IMR-90 (cell line): ENCODE data around the gene SYT8. TPM values are rescaled to one million over a fixed set of nuclear protein-coding genes. Genes with fewer than 3 reads are reported as not detected.

Experiments used
- ATAC-seq: fragments of 200-7000 bp; cut with Tn5 transposase; 2 replicates; pipeline ENCODE4 v1.9.1; 2020; ENCODE audit warnings: low read depth, mild to moderate bottlenecking, moderate library complexity
- BruUV-seq: library from RNA; stranded (reverse); fragments of 400-500 nt; replicated peaks from 2 replicates; lab custom pipeline; 2021; lab: Mats Ljungman, UMichigan
- CTCF ChIA-PET: fragments of 300-600 bp; formaldehyde crosslinking; extraction: SDS; loops from one replicate; lab custom pipeline; 2021; ENCODE audit warnings: antibody characterized with exemption; lab: Yijun Ruan, JAX
- POLR2A ChIA-PET: fragments of 300-600 bp; sonication (Branson Sonifier 250); formaldehyde crosslinking; loops from one replicate; lab custom pipeline; 2022; ENCODE audit warnings: antibody characterized with exemption; ENCODE audit not compliant: unreplicated experiment; lab: Charles Lee
- DNase-seq: peaks from one replicate; pipeline ENCODE4 v3.0.0; 2013
- H2AFZ ChIP-seq: replicated peaks from 2 replicates; pipeline ENCODE3; 2013; ENCODE audit warnings: low read length, mild to moderate bottlenecking; ENCODE audit not compliant: poor library complexity
- H2AK5ac ChIP-seq: 2 replicates; pipeline ENCODE4 v1.6.1; 2013; ENCODE audit warnings: low read depth, low read length, inconsistent platforms
- H2AK9ac ChIP-seq: replicated peaks from 2 replicates; pipeline ENCODE3; 2013; ENCODE audit warnings: mild to moderate bottlenecking, low read depth, low read length, moderate library complexity; ENCODE audit not compliant: poor library complexity
- H2BK120ac ChIP-seq: 2 replicates; pipeline ENCODE4 v1.6.1; 2013; ENCODE audit warnings: low read depth, low read length, inconsistent platforms
- H2BK15ac ChIP-seq: 3 replicates; pipeline ENCODE4 v1.6.1; 2013; ENCODE audit warnings: low read depth, low read length, inconsistent platforms
- H2BK20ac ChIP-seq: 2 replicates; pipeline ENCODE4 v1.6.1; 2013; ENCODE audit warnings: low read depth, mild to moderate bottlenecking, inconsistent platforms, low read length, moderate library complexity
- H2BK5ac ChIP-seq: 2 replicates; pipeline ENCODE4 v1.6.1; 2013; ENCODE audit warnings: mild to moderate bottlenecking, low read depth, low read length, inconsistent platforms; ENCODE audit not compliant: poor library complexity, severe bottlenecking
- H3K14ac ChIP-seq: replicated peaks from 2 replicates; pipeline ENCODE4 v1.6.1; 2013; ENCODE audit warnings: low read depth, low read length, inconsistent platforms
- H3K18ac ChIP-seq: 2 replicates; pipeline ENCODE4 v1.6.1; 2013; ENCODE audit warnings: low read depth, low read length, control low read depth
- H3K23ac ChIP-seq: 2 replicates; pipeline ENCODE4 v1.6.1; 2013; ENCODE audit warnings: low read depth, low read length, inconsistent platforms
- H3K27ac ChIP-seq: 2 replicates; pipeline ENCODE4 v1.5.1; 2013; ENCODE audit warnings: mild to moderate bottlenecking, control low read depth, low read length; ENCODE audit not compliant: insufficient read depth
- H3K27me3 ChIP-seq: 2 replicates; pipeline ENCODE4 v1.6.1; 2013; ENCODE audit warnings: low read length; ENCODE audit not compliant: control insufficient read depth, insufficient read depth
- H3K36me3 ChIP-seq: 2 replicates; pipeline ENCODE4 v1.6.1; 2013; ENCODE audit warnings: low read length, mixed read lengths; ENCODE audit not compliant: control insufficient read depth, insufficient read depth
- H3K4ac ChIP-seq: 2 replicates; pipeline ENCODE4 v1.6.1; 2013; ENCODE audit warnings: low read depth, low read length, inconsistent platforms
- H3K4me1 ChIP-seq: 2 replicates; pipeline ENCODE4 v1.6.1; 2013; ENCODE audit warnings: low read length, mixed read lengths; ENCODE audit not compliant: control insufficient read depth, insufficient read depth
- H3K4me2 ChIP-seq: 2 replicates; pipeline ENCODE4 v1.6.1; 2013; ENCODE audit warnings: low read depth, mild to moderate bottlenecking, control low read depth, low read length, moderate library complexity
- H3K4me3 ChIP-seq: 2 replicates; pipeline ENCODE4 v1.5.1; 2013; ENCODE audit warnings: low read depth, mild to moderate bottlenecking, control low read depth, low read length, moderate library complexity; ENCODE audit not compliant: insufficient read depth
- H3K56ac ChIP-seq: 2 replicates; pipeline ENCODE4 v1.6.1; 2013; ENCODE audit warnings: low read length, inconsistent platforms; ENCODE audit not compliant: insufficient read depth; ENCODE audit errors: extremely low read depth
- H3K79me1 ChIP-seq, 2 experiments: 2 replicates each; pipeline ENCODE4 v1.6.1; 2013; ENCODE audit warnings: low read length in 2 of 2, inconsistent platforms in 1 of 2, low read depth in 1 of 2
- H3K9ac ChIP-seq: 2 replicates; pipeline ENCODE4 v1.6.1; 2013; ENCODE audit warnings: low read depth, low read length, control low read depth
- H3K9me1 ChIP-seq: 2 replicates; pipeline ENCODE4 v1.6.1; 2013; ENCODE audit warnings: low read length, inconsistent platforms; ENCODE audit not compliant: insufficient read depth
- H3K9me3 ChIP-seq: 2 replicates; pipeline ENCODE4 v1.6.1; 2013; ENCODE audit warnings: low read length; ENCODE audit not compliant: control insufficient read depth, insufficient read depth
- H4K20me1 ChIP-seq: 2 replicates; pipeline ENCODE4 v1.6.1; 2013; ENCODE audit warnings: low read length, inconsistent platforms; ENCODE audit not compliant: insufficient read depth
- H4K5ac ChIP-seq: 2 replicates; pipeline ENCODE4 v1.6.1; 2013; ENCODE audit warnings: mild to moderate bottlenecking, low read depth, low read length, control low read depth
- H4K8ac ChIP-seq, 2 experiments: 2 replicates each; pipeline ENCODE4 v1.6.1; 2013; ENCODE audit warnings: low read depth in 2 of 2, low read length in 2 of 2, control low read depth in 1 of 2, inconsistent platforms in 1 of 2
- H4K91ac ChIP-seq: 2 replicates; pipeline ENCODE4 v1.6.1; 2013; ENCODE audit warnings: low read depth, low read length, inconsistent platforms; ENCODE audit not compliant: insufficient read depth
- BHLHE40 ChIP-seq: fragments of 150-350 bp; IDR thresholded peaks from 2 replicates; pipeline ENCODE4 v1.6.1; 2016; ENCODE audit warnings: mild to moderate bottlenecking, low read depth, low read length
- CHD1 ChIP-seq: IDR thresholded peaks from 2 replicates; pipeline ENCODE4 v1.6.1; 2012; ENCODE audit warnings: low read depth, low read length, improper control_type of control experiment
- FOS ChIP-seq: fragments of 150-350 bp; IDR thresholded peaks from 2 replicates; pipeline ENCODE4 v1.6.1; 2016; ENCODE audit warnings: low read depth, low read length
- MAZ ChIP-seq: IDR thresholded peaks from 2 replicates; pipeline ENCODE4 v1.6.1; 2012; ENCODE audit warnings: low read depth, mild to moderate bottlenecking, low read length, improper control_type of control experiment, moderate library complexity, borderline replicate concordance
- MXI1 ChIP-seq: IDR thresholded peaks from 2 replicates; pipeline ENCODE4 v1.6.1; 2012; ENCODE audit warnings: low read depth, mild to moderate bottlenecking, low read length, moderate library complexity, borderline replicate concordance
- NFE2L2 ChIP-seq: fragments of 150-350 bp; IDR thresholded peaks from 2 replicates; pipeline ENCODE4 v1.6.1; 2016; ENCODE audit warnings: low read depth, mild to moderate bottlenecking, low read length
- RCOR1 ChIP-seq: IDR thresholded peaks from 2 replicates; pipeline ENCODE4 v1.6.1; 2012; ENCODE audit warnings: mild to moderate bottlenecking, low read length, improper control_type of control experiment; ENCODE audit not compliant: insufficient replicate concordance
- WGBS, 2 experiments: methylation state at CpG; one replicate each; pipeline versions ENCODE4 v1.1.5 to v1.1.7; 2013; ENCODE audit warnings: missing lambda C conversion rate in 2 of 2; ENCODE audit not compliant: insufficient read length in 1 of 2; ENCODE audit errors: extremely low coverage in 2 of 2; 5-methylcytosine and 5-hydroxymethylcytosine counted together
- dilution Hi-C: fragments of 300-500 bp; cut with HindIII; formaldehyde crosslinking; loops from one replicate; pipeline ENCODE4 v1.14.3; 2018; ENCODE audit warnings: low sequenced_read_pairs; ENCODE audit not compliant: unreplicated experiment
- in situ Hi-C: fragments of 300-500 bp; cut with MboI; formaldehyde crosslinking; loops from 3 replicates; pipeline ENCODE4 v1.14.3; 2019; ENCODE audit warnings: low sequenced_read_pairs, inconsistent platforms, mixed read lengths
- intact Hi-C: fragments of 100-400 bp; cut with micrococcal nuclease; formaldehyde crosslinking; loops from 2 replicates; pipeline ENCODE4 v1.10.0; 2022
- polyA plus RNA-seq, 3 experiments: library from polyadenylated mRNA; depleted of rRNA; stranded (reverse); fragments of >200 nt; gene quantifications; 2 replicates each; pipeline ENCODE4 v1.2.3, GENCODE V29; 2012; ENCODE audit warnings: low replicate concordance in 1 of 3
- total RNA-seq: library from RNA; depleted of rRNA; stranded (reverse); fragments of >200 nt; gene quantifications from 2 replicates; pipeline ENCODE4 v1.2.3, GENCODE V29; 2012
- TF ChIP-seq, protein P1 (sequence below): fragments of 150-350 bp; IDR thresholded peaks from 2 replicates; pipeline ENCODE4 v1.6.1; 2017; ENCODE audit warnings: mild to moderate bottlenecking, antibody characterized with exemption, low read length, low read depth
- TF ChIP-seq, protein P2 (sequence below): fragments of 150-350 bp; IDR thresholded peaks from 2 replicates; pipeline ENCODE4 v1.6.1; 2016; ENCODE audit warnings: low read depth, mild to moderate bottlenecking, low read length, moderate library complexity, borderline replicate concordance
- TF ChIP-seq, protein P3 (sequence below): conservative IDR thresholded peaks from 2 replicates; pipeline ENCODE4 v1.5.1; 2012; ENCODE audit warnings: mild to moderate bottlenecking, low read depth, low read length, improper control_type of control experiment

SYT8 gene
- total and polyA plus RNA-seq, 2 of the 4 experiments (the other 2 are of a cell fraction), result not detected

DNA sequence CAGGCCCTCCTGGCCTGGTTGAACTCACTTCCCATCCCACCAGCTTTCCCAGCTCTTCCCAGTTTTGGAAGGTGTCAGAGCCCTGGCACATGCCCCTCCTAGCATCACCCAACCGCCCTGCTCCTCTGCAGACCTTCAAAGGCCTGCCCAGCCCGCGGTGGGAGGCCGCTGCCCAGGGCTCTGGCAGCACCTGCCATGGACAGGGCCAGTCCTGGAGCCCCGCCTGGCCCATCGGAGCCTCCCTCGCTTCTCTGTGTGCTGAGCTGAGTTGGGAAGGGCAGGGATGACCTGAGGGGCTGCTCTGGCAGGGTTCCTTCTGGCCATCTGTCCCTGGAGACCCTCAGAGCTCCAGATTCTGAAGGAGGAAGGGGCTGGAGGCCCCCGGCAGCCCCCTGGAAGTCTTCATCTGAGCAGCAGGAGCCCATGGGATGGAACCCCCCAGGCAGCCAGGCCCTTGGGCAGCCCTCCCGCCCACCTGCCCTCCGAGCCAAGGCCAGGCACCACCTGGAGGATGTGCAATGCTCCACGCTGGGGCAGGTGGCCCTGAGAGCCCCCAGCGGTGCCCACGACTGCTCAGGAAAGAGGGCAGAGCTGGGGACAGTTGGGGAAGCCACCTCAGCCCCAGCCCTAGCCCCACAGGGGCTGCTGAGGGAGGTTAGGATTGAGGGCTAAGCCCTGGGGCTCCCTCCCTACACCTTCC, 21.7 kb downstream of the SYT8 start:
- TF ChIP-seq, protein P1, sequence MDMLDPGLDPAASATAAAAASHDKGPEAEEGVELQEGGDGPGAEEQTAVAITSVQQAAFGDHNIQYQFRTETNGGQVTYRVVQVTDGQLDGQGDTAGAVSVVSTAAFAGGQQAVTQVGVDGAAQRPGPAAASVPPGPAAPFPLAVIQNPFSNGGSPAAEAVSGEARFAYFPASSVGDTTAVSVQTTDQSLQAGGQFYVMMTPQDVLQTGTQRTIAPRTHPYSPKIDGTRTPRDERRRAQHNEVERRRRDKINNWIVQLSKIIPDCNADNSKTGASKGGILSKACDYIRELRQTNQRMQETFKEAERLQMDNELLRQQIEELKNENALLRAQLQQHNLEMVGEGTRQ, result no peak
- no peak for TF ChIP-seq MXI1
- TF ChIP-seq BHLHE40, result no peak
- no peak for TF ChIP-seq MAZ
- TF ChIP-seq RCOR1, result no peak
- TF ChIP-seq, protein P2, sequence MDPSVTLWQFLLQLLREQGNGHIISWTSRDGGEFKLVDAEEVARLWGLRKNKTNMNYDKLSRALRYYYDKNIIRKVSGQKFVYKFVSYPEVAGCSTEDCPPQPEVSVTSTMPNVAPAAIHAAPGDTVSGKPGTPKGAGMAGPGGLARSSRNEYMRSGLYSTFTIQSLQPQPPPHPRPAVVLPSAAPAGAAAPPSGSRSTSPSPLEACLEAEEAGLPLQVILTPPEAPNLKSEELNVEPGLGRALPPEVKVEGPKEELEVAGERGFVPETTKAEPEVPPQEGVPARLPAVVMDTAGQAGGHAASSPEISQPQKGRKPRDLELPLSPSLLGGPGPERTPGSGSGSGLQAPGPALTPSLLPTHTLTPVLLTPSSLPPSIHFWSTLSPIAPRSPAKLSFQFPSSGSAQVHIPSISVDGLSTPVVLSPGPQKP, result no peak
- TF ChIP-seq FOS, result no peak
- TF ChIP-seq, protein P3, sequence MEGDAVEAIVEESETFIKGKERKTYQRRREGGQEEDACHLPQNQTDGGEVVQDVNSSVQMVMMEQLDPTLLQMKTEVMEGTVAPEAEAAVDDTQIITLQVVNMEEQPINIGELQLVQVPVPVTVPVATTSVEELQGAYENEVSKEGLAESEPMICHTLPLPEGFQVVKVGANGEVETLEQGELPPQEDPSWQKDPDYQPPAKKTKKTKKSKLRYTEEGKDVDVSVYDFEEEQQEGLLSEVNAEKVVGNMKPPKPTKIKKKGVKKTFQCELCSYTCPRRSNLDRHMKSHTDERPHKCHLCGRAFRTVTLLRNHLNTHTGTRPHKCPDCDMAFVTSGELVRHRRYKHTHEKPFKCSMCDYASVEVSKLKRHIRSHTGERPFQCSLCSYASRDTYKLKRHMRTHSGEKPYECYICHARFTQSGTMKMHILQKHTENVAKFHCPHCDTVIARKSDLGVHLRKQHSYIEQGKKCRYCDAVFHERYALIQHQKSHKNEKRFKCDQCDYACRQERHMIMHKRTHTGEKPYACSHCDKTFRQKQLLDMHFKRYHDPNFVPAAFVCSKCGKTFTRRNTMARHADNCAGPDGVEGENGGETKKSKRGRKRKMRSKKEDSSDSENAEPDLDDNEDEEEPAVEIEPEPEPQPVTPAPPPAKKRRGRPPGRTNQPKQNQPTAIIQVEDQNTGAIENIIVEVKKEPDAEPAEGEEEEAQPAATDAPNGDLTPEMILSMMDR, result no peak
- no peak for TF ChIP-seq CHD1
- no peak for TF ChIP-seq NFE2L2
- Histone ChIP-seq H3K4me3 (no peak overlapping the region), H3K9me1 (no peaks in the 10 kb centered on the region), H3K27ac (no peak overlapping the region), H3K9ac (no peak overlapping the region), H3K14ac (no peak overlapping the region), H2BK5ac (no peak overlapping the region), H3K18ac (no peak overlapping the region), H2AK9ac (peak overlapping the region; percentile 61), H4K20me1 (no peaks in the 10 kb centered on the region), H2BK15ac (no peak overlapping the region), H3K36me3 (no peaks in the 10 kb centered on the region), H4K5ac (no peak overlapping the region), H3K56ac (no peak overlapping the region), H3K9me3 (no peaks in the 10 kb centered on the region), H3K79me1 (no peaks in the 10 kb centered on the region), H4K91ac (no peak overlapping the region), H2AK5ac (no peak overlapping the region), H3K23ac (no peak overlapping the region), H3K4me2 (no peak overlapping the region), H3K4ac (no peak overlapping the region), H2BK20ac (no peak overlapping the region), H3K4me1 (no peaks in the 10 kb centered on the region), H3K27me3 (peaks cover 31% of the 10 kb centered on the region), H4K8ac (no peak overlapping the region), H2AFZ (no peak overlapping the region), H2BK120ac (no peak overlapping the region)
- in situ Hi-C loops (no loop called here), dilution Hi-C loops (no loop called here), intact Hi-C loops (no loop called here)
- BruUV-seq, result no TSS peak
- ChIA-PET POLR2A (no interaction called here), CTCF (no interaction called here)
- WGBS, 2 experiments, result 65% methylated on average over 5 of the region's 13 CpGs; no CpG with 5 or more reads in 1 of the 2 experiments
- DNase-seq, result no peak
- ATAC-seq, result no peak
